OCI-LY3 (cell line): Measurements from ENCODE around the gene FBXL14.
A peak's percentile ranks its signal among the peaks of the same experiment; 100 is the strongest.

ENCODE experiments used
- H2AFZ ChIP-seq: fragments of 200-600, 300-600 bp; shearing (Covaris generic); 2 replicates; pipeline ENCODE4 v1.6.0; 2014; ENCODE audit warnings: antibody characterized with exemption, low read depth, low read length
- H3K27ac ChIP-seq: fragments of 200-600, 300-600 bp; sonication (generic); 2 replicates; pipeline ENCODE4 v1.5.1; 2014; ENCODE audit warnings: mild to moderate bottlenecking, low read length, moderate library complexity, mixed read lengths
- H3K27me3 ChIP-seq: fragments of 200-600, 300-600 bp; sonication (generic); 2 replicates; pipeline ENCODE4 v1.6.1; 2014; ENCODE audit warnings: low read depth, low read length, mixed read lengths
- H3K36me3 ChIP-seq: fragments of 200-600, 300-600 bp; sonication (generic); replicated peaks from 2 replicates; pipeline ENCODE3; 2014; ENCODE audit warnings: low read depth, low read length, mixed read lengths
- H3K4me1 ChIP-seq: fragments of 300-600, 200-600 bp; sonication (generic); 2 replicates; pipeline ENCODE4 v1.6.1; 2014; ENCODE audit warnings: low read length, mixed read lengths
- H3K4me2 ChIP-seq: fragments of 200-600, 300-600 bp; sonication (generic); 2 replicates; pipeline ENCODE4 v1.6.1; 2014; ENCODE audit warnings: low read length, mixed read lengths
- H3K4me3 ChIP-seq: fragments of 300-600, 200-600 bp; sonication (generic); 2 replicates; pipeline ENCODE4 v1.5.1; 2014; ENCODE audit warnings: antibody characterized with exemption, mild to moderate bottlenecking, low read length, moderate library complexity
- H3K79me2 ChIP-seq: fragments of 300-600, 200-600 bp; shearing (Covaris generic); 2 replicates; pipeline ENCODE4 v1.6.1; 2014; ENCODE audit warnings: mild to moderate bottlenecking, low read length, mixed read lengths
- H3K9ac ChIP-seq: fragments of 300-600, 200-600 bp; shearing (Covaris generic); 2 replicates; pipeline ENCODE4 v1.6.0; 2014; ENCODE audit warnings: mild to moderate bottlenecking, low read length, moderate library complexity
- H3K9me3 ChIP-seq: fragments of 200-600, 300-600 bp; shearing (Covaris generic); 2 replicates; pipeline ENCODE4 v1.6.1; 2014; ENCODE audit warnings: low read length, mixed read lengths; ENCODE audit not compliant: insufficient read depth
- H4K20me1 ChIP-seq: fragments of 200-600, 300-600 bp; sonication (generic); 2 replicates; pipeline ENCODE4 v1.6.1; 2016; ENCODE audit warnings: low read length, mixed read lengths; ENCODE audit not compliant: insufficient read depth
- EZH2phosphoT487 ChIP-seq: fragments of 200-600 bp; shearing (Covaris generic); IDR thresholded peaks from 2 replicates; pipeline ENCODE4 v1.6.1; 2018; ENCODE audit warnings: antibody characterized with exemption, mixed run types, low read depth
- TF ChIP-seq, protein P1 (sequence below): fragments of 200-600, 300-600 bp; sonication (generic); IDR thresholded peaks from 2 replicates; pipeline ENCODE4 v1.5.1; 2014; ENCODE audit warnings: antibody characterized with exemption, low read length, low read depth

Gene FBXL14

DNA sequence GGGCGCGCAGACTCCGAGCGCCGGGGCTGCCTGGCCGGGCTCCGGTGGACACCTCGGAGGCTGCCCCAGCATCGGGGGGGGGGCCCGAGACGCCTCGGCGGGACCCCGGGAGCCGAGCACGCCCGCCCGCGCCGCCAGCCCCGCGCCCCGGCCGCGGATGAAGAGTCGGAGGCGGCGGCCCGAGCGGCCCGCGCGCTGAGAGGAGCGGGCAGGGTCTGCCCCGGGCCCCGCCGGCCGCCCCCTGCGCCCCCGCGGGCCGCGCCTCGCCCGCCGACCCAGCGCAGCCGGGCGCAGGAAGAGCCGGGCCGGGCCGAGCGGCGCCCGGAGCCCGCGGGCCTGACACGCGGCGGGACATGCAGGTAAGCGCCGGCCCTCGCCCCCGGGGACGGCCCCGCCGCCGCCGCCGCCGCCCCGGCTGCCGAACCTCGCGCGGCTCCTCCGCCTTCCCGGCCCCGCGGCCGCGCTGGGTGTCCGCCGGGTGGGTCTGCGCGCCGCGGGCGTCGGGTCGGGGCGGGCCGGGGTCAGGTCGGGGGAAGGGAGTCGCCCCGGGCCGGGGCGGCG lies 63.7 kb downstream of the FBXL14 start:
- no peaks in the 10 kb centered on the region for H3K36me3 ChIP-seq
- TF ChIP-seq, protein P1, sequence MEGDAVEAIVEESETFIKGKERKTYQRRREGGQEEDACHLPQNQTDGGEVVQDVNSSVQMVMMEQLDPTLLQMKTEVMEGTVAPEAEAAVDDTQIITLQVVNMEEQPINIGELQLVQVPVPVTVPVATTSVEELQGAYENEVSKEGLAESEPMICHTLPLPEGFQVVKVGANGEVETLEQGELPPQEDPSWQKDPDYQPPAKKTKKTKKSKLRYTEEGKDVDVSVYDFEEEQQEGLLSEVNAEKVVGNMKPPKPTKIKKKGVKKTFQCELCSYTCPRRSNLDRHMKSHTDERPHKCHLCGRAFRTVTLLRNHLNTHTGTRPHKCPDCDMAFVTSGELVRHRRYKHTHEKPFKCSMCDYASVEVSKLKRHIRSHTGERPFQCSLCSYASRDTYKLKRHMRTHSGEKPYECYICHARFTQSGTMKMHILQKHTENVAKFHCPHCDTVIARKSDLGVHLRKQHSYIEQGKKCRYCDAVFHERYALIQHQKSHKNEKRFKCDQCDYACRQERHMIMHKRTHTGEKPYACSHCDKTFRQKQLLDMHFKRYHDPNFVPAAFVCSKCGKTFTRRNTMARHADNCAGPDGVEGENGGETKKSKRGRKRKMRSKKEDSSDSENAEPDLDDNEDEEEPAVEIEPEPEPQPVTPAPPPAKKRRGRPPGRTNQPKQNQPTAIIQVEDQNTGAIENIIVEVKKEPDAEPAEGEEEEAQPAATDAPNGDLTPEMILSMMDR = no peak
- no peak for TF ChIP-seq EZH2phosphoT487
- no peak overlapping the region for H2AFZ ChIP-seq
- H3K9ac ChIP-seq = peak overlapping the region; percentile 69
- peaks cover 46% of the 10 kb centered on the region for H3K79me2 ChIP-seq
- H3K9me3 ChIP-seq = no peaks in the 10 kb centered on the region
- H4K20me1 ChIP-seq = no peaks in the 10 kb centered on the region; the same call in 1 of the 2 replicates
- H3K27me3 ChIP-seq = peaks cover 8% of the 10 kb centered on the region
- H3K4me3 ChIP-seq = peak overlapping the region; percentile 80
- peaks cover 55% of the 10 kb centered on the region for H3K4me1 ChIP-seq
- no peak overlapping the region for H3K27ac ChIP-seq
- peak overlapping the region; percentile 87 for H3K4me2 ChIP-seq

DNA sequence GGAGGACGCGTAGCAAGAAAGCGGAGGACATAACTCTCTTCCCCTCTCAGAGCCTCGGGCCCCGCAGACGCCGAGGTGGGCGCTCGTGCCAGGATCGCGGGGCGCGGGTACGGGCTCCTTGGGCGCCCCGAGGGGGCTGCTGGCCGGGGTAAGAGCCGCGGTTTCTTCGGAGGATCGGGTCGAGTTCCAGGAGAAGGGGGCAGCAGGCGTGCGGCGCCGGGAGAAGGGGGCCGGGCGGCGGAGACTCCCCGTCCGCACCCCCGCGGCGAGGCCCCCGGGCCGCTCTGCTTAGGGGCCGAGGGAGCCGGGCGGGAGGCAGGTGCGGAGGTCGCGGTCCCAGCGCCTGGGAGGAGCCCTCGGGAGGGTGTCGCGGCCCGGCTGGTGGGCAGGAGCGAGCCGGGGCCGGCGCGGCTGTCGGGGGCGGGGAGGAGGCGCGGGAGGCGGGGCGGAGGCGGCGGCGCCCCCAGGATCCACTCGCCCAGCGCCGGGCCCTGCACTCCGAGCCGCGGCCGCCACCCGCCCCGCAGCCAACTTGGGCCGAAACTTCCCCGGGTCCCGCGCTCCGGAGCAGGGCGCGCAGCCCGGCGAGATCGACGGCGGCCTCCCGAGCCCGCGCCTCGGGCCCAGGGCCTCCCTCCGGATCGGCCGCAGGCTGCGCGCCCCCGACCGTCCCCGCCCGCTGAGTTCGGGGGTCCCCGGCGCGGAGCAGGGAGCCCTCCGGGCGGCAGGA lies 64.4 kb downstream of the FBXL14 start:
- Histone ChIP-seq H4K20me1 (no peaks in the 10 kb centered on the region; the same call in 1 of the 2 replicates), H3K27ac (no peak overlapping the region), H3K36me3 (no peaks in the 10 kb centered on the region), H3K4me2 (peak overlapping the region; percentile 87), H3K79me2 (peaks cover 40% of the 10 kb centered on the region), H3K9ac (peak overlapping the region; percentile 69), H3K27me3 (peaks cover 8% of the 10 kb centered on the region), H2AFZ (peak overlapping the region; percentile 24; the same call in 1 of the 2 replicates), H3K4me1 (peaks cover 58% of the 10 kb centered on the region), H3K4me3 (peak overlapping the region; percentile 80), H3K9me3 (no peaks in the 10 kb centered on the region)
- TF ChIP-seq EZH2phosphoT487 = no peak
- TF ChIP-seq, protein P1 = no peak

DNA sequence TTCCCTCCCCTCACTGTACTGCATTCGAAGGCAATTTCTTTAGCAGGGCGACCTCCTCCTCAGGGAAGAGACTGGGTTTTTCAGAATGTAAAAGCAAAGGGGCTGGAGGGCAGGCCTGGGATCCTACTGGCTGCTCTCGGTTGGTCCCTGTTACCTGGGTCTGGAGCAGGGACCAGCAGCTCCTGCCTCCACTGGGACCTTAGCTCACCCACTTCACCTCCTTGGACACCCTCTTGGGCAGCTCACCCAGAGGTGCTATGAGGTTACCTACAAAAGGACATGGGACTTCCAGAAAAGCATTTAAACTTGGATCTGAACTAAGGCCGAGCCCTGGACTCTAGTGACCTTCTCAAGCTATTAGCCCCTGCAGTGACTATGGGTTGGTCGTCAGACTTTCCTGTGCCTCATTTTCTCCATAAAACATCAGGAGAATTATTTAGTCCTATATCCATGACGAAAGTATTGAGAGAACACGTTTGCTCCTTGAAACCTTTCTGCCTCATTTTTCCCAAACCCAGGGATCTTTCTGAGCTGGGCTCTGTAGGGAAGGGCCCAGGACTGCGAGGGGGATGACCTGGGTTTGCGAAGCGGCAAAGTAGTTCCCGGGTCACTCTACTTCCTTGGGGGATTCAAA lies 65.0 kb downstream of the FBXL14 start:
- Histone ChIP-seq H2AFZ (peak overlapping the region; percentile 24; the same call in 1 of the 2 replicates), H3K4me3 (peak overlapping the region; percentile 80), H3K4me1 (peaks cover 51% of the 10 kb centered on the region), H3K27me3 (peaks cover 8% of the 10 kb centered on the region), H3K9ac (peak overlapping the region; percentile 69), H3K27ac (no peak overlapping the region), H3K36me3 (no peaks in the 10 kb centered on the region), H3K9me3 (no peaks in the 10 kb centered on the region), H4K20me1 (no peaks in the 10 kb centered on the region; the same call in 1 of the 2 replicates), H3K79me2 (peaks cover 33% of the 10 kb centered on the region), H3K4me2 (peak overlapping the region; percentile 87)
- no peak for TF ChIP-seq EZH2phosphoT487
- TF ChIP-seq, protein P1 = no peak

DNA sequence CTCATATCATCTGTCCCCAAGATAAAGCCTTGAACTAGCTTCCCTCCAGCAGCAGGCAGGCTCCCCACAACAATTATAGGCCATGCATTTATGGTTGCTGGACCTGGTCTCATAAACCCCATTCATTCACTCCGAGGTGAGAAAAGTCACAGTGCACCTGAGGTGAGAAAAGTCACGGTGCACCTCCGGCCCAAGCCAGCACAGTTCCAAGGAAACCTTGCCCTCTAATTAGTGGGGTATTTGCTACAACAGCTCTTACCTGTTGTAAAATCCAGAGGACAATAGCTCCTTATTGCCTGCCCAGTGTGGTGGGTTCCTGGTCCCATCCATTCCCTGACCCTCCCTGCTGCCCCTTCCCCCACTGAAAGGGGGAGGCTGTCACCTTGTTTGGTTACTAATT lies 65.6 kb downstream of the FBXL14 start:
- H3K4me3 ChIP-seq = no peak overlapping the region
- peaks cover 8% of the 10 kb centered on the region for H3K27me3 ChIP-seq
- no peaks in the 10 kb centered on the region; the same call in 1 of the 2 replicates for H4K20me1 ChIP-seq
- no peaks in the 10 kb centered on the region for H3K36me3 ChIP-seq
- peaks cover 28% of the 10 kb centered on the region for H3K79me2 ChIP-seq
- TF ChIP-seq EZH2phosphoT487 = no peak
- TF ChIP-seq, protein P1 = no peak
- no peak overlapping the region for H3K27ac ChIP-seq
- no peaks in the 10 kb centered on the region for H3K9me3 ChIP-seq
- no peak overlapping the region for H3K9ac ChIP-seq
- no peak overlapping the region for H3K4me2 ChIP-seq
- peaks cover 45% of the 10 kb centered on the region for H3K4me1 ChIP-seq
- no peak overlapping the region for H2AFZ ChIP-seq
